GM19372 (cell line): ENCODE data around the gene CD55.

Experiments
- ATAC-seq: cut with Tn5 transposase; IDR thresholded peaks from one replicate; pipeline ENCODE4 v1.9.1; 2021; ENCODE audit warnings: mild to moderate bottlenecking, low read depth, moderate library complexity; ENCODE audit not compliant: unreplicated experiment

The CD55 gene

GRCh38 chr1:207407655-207408260 lies 86.3 kb downstream of the CD55 start:
- no peak for ATAC-seq
